Astrocyte (in vitro differentiated cells and primary cell): ENCODE data around the gene DNMT3B. TPM values are rescaled to one million over a fixed set of nuclear protein-coding genes. Genes with fewer than 3 reads are reported as not detected.
A peak's percentile ranks its signal among the peaks of the same experiment; 100 is the strongest.

Experiments
- DNase-seq: peaks from one replicate; pipeline ENCODE4 v3.0.0-alpha.2; 2010; ENCODE audit warnings: low read depth
- FAIRE-seq: peaks from 2 replicates; lab custom pipeline; 2011; peaks lifted over from hg19 to GRCh38; lab: Jason Lieb, UNC
- H2AFZ ChIP-seq: 2 replicates; pipeline ENCODE4 v1.6.0; 2012; ENCODE audit warnings: low read depth, low read length, inconsistent platforms
- H3K27ac ChIP-seq: 2 replicates; pipeline ENCODE4 v1.5.1; 2011; ENCODE audit warnings: low read depth, low read length, inconsistent platforms
- H3K27me3 ChIP-seq: 2 replicates; pipeline ENCODE4 v1.6.0; 2011; ENCODE audit warnings: low read length, inconsistent platforms; ENCODE audit not compliant: insufficient read depth
- H3K36me3 ChIP-seq: 2 replicates; pipeline ENCODE4 v1.5.1; 2011; ENCODE audit warnings: low read length, inconsistent platforms; ENCODE audit not compliant: insufficient read depth
- H3K4me1 ChIP-seq: 2 replicates; pipeline ENCODE4 v1.5.1; 2011; ENCODE audit warnings: low read length, inconsistent platforms; ENCODE audit not compliant: insufficient read depth
- H3K4me2 ChIP-seq: 2 replicates; pipeline ENCODE4 v1.6.0; 2012; ENCODE audit warnings: low read length, inconsistent platforms
- H3K4me3 ChIP-seq: 2 replicates; pipeline ENCODE4 v1.5.1; 2011; ENCODE audit warnings: low read depth, mild to moderate bottlenecking, low read length, inconsistent platforms; ENCODE audit not compliant: insufficient read depth
- H3K79me2 ChIP-seq: 2 replicates; pipeline ENCODE4 v1.6.0; 2012; ENCODE audit warnings: mild to moderate bottlenecking, low read length, inconsistent platforms; ENCODE audit not compliant: insufficient read depth
- H3K9ac ChIP-seq: 2 replicates; pipeline ENCODE4 v1.6.0; 2012; ENCODE audit warnings: mild to moderate bottlenecking, low read length, inconsistent platforms
- H3K9me3 ChIP-seq: 2 replicates; pipeline ENCODE4 v1.5.1; 2012; ENCODE audit warnings: low read depth, mild to moderate bottlenecking, low read length, inconsistent platforms; ENCODE audit not compliant: insufficient read depth
- H4K20me1 ChIP-seq: 2 replicates; pipeline ENCODE4 v1.6.0; 2012; ENCODE audit warnings: low read length, inconsistent platforms; ENCODE audit not compliant: insufficient read depth
- H3K27ac Mint-ChIP-seq: one replicate; pipeline ENCODE4 v1.8.0; 2021; ENCODE audit warnings: mild to moderate bottlenecking, mixed read lengths; ENCODE audit not compliant: unreplicated experiment
- H3K27me3 Mint-ChIP-seq: one replicate; pipeline ENCODE4 v1.8.0; 2021; ENCODE audit warnings: low read depth, mixed read lengths; ENCODE audit not compliant: unreplicated experiment
- H3K36me3 Mint-ChIP-seq: one replicate; pipeline ENCODE4 v1.8.0; 2021; ENCODE audit warnings: low read depth, mixed read lengths; ENCODE audit not compliant: unreplicated experiment
- H3K4me1 Mint-ChIP-seq: one replicate; pipeline ENCODE4 v1.8.0; 2021; ENCODE audit warnings: low read depth, mixed read lengths; ENCODE audit not compliant: unreplicated experiment
- H3K4me3 Mint-ChIP-seq: one replicate; pipeline ENCODE4 v1.8.0; 2021; ENCODE audit warnings: mild to moderate bottlenecking, moderate library complexity, mixed read lengths; ENCODE audit not compliant: unreplicated experiment
- H3K9me3 Mint-ChIP-seq: one replicate; pipeline ENCODE4 v1.8.0; 2021; ENCODE audit warnings: mild to moderate bottlenecking, mixed read lengths; ENCODE audit not compliant: unreplicated experiment
- CTCF ChIP-seq: IDR thresholded peaks from 2 replicates; pipeline ENCODE4 v1.5.1; 2011; ENCODE audit warnings: low read depth, mild to moderate bottlenecking, inconsistent platforms, low read length, moderate library complexity; ENCODE audit not compliant: insufficient read depth
- EZH2 ChIP-seq: IDR thresholded peaks from 2 replicates; pipeline ENCODE4 v1.6.1; 2012; ENCODE audit warnings: mild to moderate bottlenecking, low read length, inconsistent platforms; ENCODE audit not compliant: insufficient read depth
- total RNA-seq: library from RNA; stranded (reverse); gene quantifications from 2 replicates; pipeline ENCODE4 v1.2.1, GENCODE V29; 2021

DNMT3B gene
- total RNA-seq, 1 donor from 2014 or later = 5.0 TPM

GRCh38 chr20:32749914-32750637, 12.1 kb upstream of the DNMT3B start:
- H3K36me3 ChIP-seq = no peaks in the 10 kb centered on the region
- no peaks in the 10 kb centered on the region for H4K20me1 ChIP-seq
- H3K79me2 ChIP-seq = no peaks in the 10 kb centered on the region
- H3K4me1 Mint-ChIP-seq = peaks cover 17% of the 10 kb centered on the region
- peak overlapping the region; percentile 84 for H3K27ac Mint-ChIP-seq
- H3K27me3 ChIP-seq = no peaks in the 10 kb centered on the region
- H3K9ac ChIP-seq = no peak overlapping the region
- H3K4me2 ChIP-seq = no peak overlapping the region
- no peaks in the 10 kb centered on the region for H3K9me3 ChIP-seq
- no peak overlapping the region for H3K4me3 ChIP-seq
- H3K27me3 Mint-ChIP-seq = no peaks in the 10 kb centered on the region
- H3K4me1 ChIP-seq = peaks cover 21% of the 10 kb centered on the region
- H3K4me3 Mint-ChIP-seq = no peak overlapping the region
- no peak for FAIRE-seq
- no peaks in the 10 kb centered on the region for H3K9me3 Mint-ChIP-seq
- no peak overlapping the region for H3K27ac ChIP-seq
- no peak for DNase-seq
- H3K36me3 Mint-ChIP-seq = no peaks in the 10 kb centered on the region
- TF ChIP-seq EZH2 (no peak), CTCF (no peak)
- H2AFZ ChIP-seq = peak overlapping the region; percentile 58

- FAIRE-seq (no peak), DNase-seq (no peak)
- H3K4me2 ChIP-seq = no peak overlapping the region
- no peak for TF ChIP-seq CTCF
- no peak for TF ChIP-seq EZH2
- H3K27me3 Mint-ChIP-seq = no peaks in the 10 kb centered on the region
- H3K79me2 ChIP-seq = no peaks in the 10 kb centered on the region
- no peak overlapping the region for H3K27ac ChIP-seq
- H3K4me3 ChIP-seq = no peak overlapping the region
- H3K4me3 Mint-ChIP-seq = no peak overlapping the region
- H3K4me1 ChIP-seq = peaks cover 18% of the 10 kb centered on the region
- no peaks in the 10 kb centered on the region for H3K9me3 ChIP-seq
- no peaks in the 10 kb centered on the region for H3K27me3 ChIP-seq
- no peak overlapping the region for H2AFZ ChIP-seq
- no peaks in the 10 kb centered on the region for H3K9me3 Mint-ChIP-seq
- no peak overlapping the region for H3K9ac ChIP-seq
- H3K4me1 Mint-ChIP-seq = peaks cover 17% of the 10 kb centered on the region
- H4K20me1 ChIP-seq = no peaks in the 10 kb centered on the region
- H3K36me3 ChIP-seq = no peaks in the 10 kb centered on the region
- H3K36me3 Mint-ChIP-seq = no peaks in the 10 kb centered on the region
- H3K27ac Mint-ChIP-seq = no peak overlapping the region
These were observed 10.9 kb upstream of the DNMT3B start for GRCh38 chr20:32751293-32751692.
